SKM-1 treated with dmso at 0.1 percent for 144 hours (cell line): ENCODE measurements around the gene SOX11.
"Not testable (repeated sequence)": the region's sequence is repeated elsewhere in the genome, so short reads cannot be mapped to it uniquely, and the experiment has no call there.

Experiments used
- DNase-seq: peaks from one replicate; lab custom pipeline; 2025; ENCODE audit not compliant: unreplicated experiment; lab: John Stamatoyannopoulos, UW

The SOX11 gene

GRCh38 chr2:5691985-5692529 is at the start of gene SOX11:
Gene SOX11 (plus strand): TSS chr2:5692384. CDS start chr2:5692722, 338 bp downstream.
- no peak for DNase-seq

DNA sequence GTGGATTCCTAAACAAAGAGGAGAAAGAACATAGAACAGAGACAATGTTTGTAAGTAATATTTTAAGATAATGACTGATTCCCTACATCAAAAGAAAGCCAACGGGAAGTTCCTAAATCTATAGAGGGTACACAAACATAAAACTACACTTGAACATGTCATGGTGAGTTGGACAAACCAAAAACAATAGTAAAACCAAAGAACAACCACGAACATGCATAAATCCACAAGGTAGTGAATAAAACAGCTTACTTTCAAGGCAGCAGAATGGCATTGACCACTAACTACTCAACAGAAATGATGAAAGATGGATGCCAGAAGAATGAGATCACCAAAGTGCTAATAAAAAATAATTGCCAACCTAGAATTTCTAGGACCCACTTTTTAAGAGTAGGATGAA is 39.5 kb upstream of the SOX11 start:
- not testable (repeated sequence) for DNase-seq

DNA sequence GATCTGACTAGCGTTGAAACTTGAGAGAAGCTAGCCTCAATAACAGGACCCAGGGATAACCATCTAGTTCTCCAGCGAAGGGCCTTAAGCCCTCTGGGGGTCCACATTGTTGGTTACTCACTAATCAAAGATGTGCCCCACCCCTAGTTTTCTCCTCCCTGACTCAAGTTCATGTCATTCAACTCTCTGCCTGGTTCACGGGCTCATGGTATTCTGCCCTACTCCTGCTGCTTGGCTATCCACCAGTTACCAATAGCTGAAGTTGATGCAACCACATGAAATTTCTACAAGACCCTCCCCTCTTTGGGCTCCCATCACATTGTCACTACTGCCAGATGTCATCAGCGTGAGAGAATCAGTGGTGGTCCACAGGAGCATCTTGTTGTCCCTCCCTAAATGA is 38.4 kb upstream of the SOX11 start:
- not testable (repeated sequence) for DNase-seq

DNA sequence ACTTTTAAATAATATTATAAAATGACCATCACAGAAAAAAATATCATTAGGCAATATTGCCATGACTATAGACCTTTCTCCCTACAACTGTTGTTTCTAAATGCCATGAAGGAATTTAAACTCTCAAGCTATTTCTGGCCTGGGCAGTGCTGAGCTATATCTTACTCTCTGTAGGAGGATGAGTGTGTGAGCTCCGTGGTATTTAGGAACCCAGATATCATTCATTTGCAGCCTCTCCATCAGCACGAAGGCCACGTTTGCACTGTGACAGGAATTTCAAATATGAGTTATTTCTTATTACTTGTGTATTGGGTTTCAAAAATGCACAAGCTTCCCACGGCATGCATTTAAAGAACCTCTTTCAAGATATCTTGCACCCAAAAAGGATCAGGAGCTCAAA is 35.0 kb upstream of the SOX11 start:
- DNase-seq: no peak

DNA sequence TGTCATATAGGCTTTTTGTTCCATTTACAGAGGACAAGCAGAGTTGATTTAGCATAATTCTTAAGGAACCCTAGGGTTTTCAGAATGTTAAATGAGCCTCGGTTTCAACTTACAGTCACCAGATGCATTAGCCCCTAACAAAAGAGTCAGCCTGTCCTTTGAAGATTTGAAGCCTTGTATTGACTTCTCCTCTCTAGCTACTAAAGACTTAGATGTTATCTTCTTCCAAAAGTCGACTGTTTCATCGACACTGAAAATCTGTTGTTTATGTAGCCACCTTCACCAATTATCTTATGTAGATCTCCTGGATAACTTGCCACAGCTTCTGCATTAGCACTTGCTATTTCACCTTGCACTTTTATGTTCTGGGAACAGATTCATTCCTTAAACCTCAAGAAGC is 31.6 kb upstream of the SOX11 start:
- DNase-seq: no peak

GRCh38 chr2:5661362-5661761 is 30.8 kb upstream of the SOX11 start:
- DNase-seq: no peak

- DNase-seq: no peak
These were observed 27.9 kb upstream of the SOX11 start for GRCh38 chr2:5664278-5664681.

- no peak for DNase-seq
These were observed 27.1 kb upstream of the SOX11 start for GRCh38 chr2:5665066-5665465.

GRCh38 chr2:5666798-5667197 is 25.4 kb upstream of the SOX11 start:
- DNase-seq: no peak

DNA sequence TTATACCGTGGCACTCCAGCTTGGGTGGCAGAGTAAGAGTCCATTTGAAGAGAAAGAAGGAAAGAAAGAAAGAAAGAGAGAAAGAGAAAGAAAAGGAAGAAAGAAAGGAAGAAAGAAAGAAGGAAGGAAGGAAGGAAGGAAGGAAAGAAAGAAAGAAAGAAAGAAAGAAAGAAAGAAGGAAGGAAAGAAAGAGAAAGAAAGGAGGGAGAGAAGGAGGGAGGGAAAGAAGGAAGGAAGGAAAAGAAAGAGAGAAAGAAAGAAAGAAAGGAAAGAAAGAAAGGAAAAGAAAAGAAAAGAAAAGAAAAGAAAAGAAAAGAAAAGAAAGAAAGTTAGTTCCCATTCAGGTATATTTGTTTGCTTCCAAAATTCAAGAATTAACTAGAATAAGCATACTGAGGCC is 24.5 kb upstream of the SOX11 start:
- not testable (repeated sequence) for DNase-seq

DNA sequence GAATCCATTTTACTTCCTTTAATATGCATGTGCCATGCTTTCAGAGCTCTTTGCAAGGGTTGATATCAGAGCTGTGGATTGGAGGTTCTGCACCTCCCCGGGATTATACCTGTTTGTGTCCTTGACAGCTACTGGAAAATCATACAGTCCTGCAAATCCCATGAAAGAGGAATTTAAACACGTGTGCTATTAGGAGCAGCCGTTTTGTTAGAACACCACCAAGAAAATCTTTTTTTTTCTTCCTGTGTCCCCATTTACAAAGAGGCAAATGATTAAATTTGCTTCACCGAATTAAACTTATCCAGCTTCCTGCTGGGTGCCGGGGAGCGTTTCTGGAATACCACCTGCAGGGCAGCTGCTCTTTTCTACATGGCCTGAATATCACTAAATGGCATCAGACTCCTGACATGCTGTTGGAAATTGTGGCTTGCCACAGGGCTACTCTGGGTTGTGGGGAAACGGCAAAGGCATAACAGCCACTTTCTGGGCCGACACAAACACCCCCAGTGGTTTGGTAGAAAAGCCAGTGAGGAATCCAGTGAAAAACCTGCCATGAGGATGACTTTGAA is 23.4 kb upstream of the SOX11 start:
- DNase-seq: no peak

- no peak for DNase-seq
These were observed 19.4 kb upstream of the SOX11 start for GRCh38 chr2:5672749-5673144.

- no peak for DNase-seq
These were observed 18.8 kb upstream of the SOX11 start for GRCh38 chr2:5673145-5674025.

DNA sequence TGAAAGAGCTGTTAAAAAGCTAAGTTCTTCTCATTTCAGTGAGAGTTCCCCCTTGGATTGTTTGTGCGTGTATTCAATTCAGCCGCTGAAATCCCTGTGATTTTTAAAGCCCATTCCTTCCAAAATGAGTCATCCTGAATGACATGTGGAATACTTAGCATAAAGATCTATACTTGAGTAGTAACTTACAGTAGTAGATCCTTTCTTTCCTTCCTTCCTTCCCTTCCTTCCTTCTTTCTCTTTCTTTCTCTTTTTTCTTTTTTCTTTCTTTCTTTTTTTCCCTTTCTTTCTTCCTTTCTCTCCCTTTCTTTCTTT is 18.2 kb upstream of the SOX11 start:
- no peak for DNase-seq

- no peak for DNase-seq
These were observed 15.1 kb upstream of the SOX11 start for GRCh38 chr2:5677133-5677532.

DNA sequence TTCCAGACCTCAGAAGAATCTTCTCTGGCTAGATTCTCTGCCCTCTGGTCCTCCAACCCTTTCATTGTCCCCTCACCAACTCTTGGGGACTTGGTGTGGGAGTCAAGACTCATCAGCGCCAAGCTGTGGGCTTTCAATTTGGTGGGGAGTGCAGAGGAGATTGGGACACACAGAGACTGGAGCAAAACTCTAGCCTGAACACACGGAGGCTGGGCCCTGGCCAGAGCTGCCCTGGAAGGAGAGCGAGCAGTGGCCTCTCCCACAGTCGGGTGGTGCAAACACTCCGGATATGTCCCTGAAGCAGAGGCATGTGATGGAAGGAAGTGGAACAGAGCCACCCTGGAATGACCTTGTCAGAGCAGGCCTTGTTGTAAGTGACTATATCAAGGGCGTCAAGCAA is 8.7 kb upstream of the SOX11 start:
- no peak for DNase-seq

GRCh38 chr2:5685225-5685624 is 7.0 kb upstream of the SOX11 start:
- no peak for DNase-seq

GRCh38 chr2:5686068-5686467 is 6.1 kb upstream of the SOX11 start:
- DNase-seq: no peak

DNA sequence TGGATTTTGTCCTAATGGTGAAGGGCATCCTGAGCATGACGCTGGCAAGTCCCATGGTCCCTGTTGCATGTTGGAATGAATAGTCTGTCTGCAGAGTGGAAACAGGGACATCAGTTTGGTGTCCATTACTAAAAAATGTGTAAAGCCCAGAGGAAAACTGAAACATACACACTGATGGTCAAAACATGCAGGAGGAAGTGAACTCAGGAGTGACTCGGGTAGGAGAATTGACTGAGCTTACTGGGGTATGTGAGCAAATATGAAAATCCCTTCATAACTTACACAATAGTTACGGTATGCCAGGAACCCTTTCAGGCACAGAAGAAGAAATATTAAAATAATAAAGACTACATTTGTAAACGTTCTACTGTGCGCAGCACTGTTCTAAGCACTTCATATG is 5.6 kb upstream of the SOX11 start:
- no peak for DNase-seq

DNA sequence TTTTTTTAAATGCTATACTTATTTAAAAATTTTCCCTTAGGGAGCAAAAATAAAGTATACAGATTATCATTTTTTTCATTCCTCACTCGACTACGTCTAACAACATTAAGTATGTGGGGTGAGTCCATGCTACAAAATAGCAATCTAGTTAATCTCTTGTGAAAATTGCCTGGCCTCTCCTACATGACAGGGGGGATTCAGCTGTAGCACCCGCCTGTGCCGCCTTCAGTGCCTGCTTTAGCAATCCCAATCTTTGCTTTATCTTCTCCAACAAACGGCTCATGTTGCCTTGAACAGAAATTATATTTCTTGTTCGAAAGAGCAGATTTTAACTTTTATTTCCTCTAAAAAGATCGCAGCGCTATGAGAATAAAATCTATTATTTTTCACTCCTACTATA is 2.4 kb upstream of the SOX11 start:
- no peak for DNase-seq

DNA sequence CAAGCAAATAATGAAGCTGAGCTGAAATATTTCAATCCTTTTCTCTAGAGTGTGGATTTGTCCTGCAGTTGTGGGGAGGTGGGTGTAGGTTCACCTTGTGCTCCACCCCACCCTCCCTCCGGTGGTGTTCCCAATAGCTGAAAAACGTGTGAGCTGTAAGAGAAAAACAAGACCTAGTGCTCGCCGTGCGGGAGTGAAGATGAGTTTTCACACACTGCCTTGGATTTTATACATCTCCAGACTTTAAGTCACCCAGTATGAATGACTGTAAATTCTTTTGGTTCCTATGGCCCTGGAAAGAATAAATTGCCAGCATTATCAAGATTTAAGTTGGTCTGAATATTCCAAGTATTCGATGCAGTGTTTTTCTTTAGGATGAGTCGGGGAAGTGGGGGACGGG is 1.9 kb upstream of the SOX11 start:
- no peak for DNase-seq

DNA sequence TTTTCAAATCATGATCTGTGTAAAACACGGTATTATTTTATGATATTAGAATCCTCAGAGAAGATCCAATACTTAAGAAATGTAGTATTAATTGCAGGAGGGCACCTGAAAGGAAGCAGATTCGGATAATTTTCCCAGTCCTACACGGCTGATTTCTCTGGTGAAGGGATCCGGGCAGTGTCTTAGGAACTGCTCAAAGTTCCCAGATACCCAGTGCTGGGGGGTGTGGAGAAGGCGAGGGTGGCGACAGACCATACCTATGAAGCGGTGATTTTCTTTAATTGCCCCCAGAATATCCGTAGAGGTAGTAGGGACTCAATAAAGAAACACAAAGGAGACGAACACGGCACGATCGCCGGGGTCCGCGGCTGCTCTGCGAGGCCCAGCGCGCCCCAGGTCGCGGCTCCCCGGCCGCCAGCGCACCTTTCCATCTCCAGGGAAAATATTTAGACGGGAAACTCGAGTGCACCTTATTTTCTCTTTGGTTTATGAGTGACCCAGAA is 1.4 kb upstream of the SOX11 start:
- no peak for DNase-seq
